ENCODE data around the gene NKAIN2. TPM values are rescaled to one million over a fixed set of nuclear protein-coding genes. Genes with fewer than 3 reads are reported as not detected.

The NKAIN2 gene
- total RNA-seq, 1 experiment from 2014 or later = not detected

GRCh38 chr6:124027392-124027791, 223.7 kb downstream of the NKAIN2 start:
- no peaks in the 10 kb centered on the region for H3K79me2 ChIP-seq (ENCODE audit: insufficient read depth, low read length)
- no peaks in the 10 kb centered on the region for H3K9me2 ChIP-seq (ENCODE audit: insufficient read depth)
- DNase-seq (ENCODE audit: low read depth, low spot score) (no peak), ATAC-seq (no peak)
- H3K4me2 ChIP-seq (ENCODE audit: low read length) = no peak overlapping the region
- no peaks in the 10 kb centered on the region for H3K9me3 ChIP-seq (ENCODE audit: control insufficient read depth in 1 of 2, insufficient read depth in 1 of 2, low read depth in 1 of 2, low read length in 2 of 2)
- H3K27ac ChIP-seq (ENCODE audit: low read depth, low read length) = no peak overlapping the region
- ChIA-PET RAD21 (ENCODE audit: low non-redundant PET in 1 of 2, low total read pairs in 2 of 2, uncharacterized antibody in 2 of 2, unreplicated experiment in 2 of 2) (no interaction called here), POLR2A (no interaction called here), CTCF (no interaction called here)
- no peak overlapping the region for H3K4me3 ChIP-seq (replicated peaks in 1 of 2; ENCODE audit: low read depth in 1 of 2, low read length in 2 of 2)
- peaks cover 3% of the 10 kb centered on the region; the same call in 1 of the 2 replicates for H3K27me3 ChIP-seq (ENCODE audit: insufficient read depth, low read length)
- H3K4me1 ChIP-seq (ENCODE audit: control insufficient read depth in 1 of 2, insufficient read depth in 2 of 2, low read length in 2 of 2) = no peaks in the 10 kb centered on the region
- no peak overlapping the region for H2AFZ ChIP-seq (ENCODE audit: low read depth, low read length, poor library complexity, severe bottlenecking)
- H3K36me3 ChIP-seq (ENCODE audit: control insufficient read depth in 1 of 2, insufficient read depth in 2 of 2, low read length in 2 of 2) = no peaks in the 10 kb centered on the region
- intact Hi-C loops (cut with micrococcal nuclease) = no loop called here
- H4K20me1 ChIP-seq (ENCODE audit: insufficient read depth) = no peaks in the 10 kb centered on the region
- no peak overlapping the region for H3K9ac ChIP-seq (ENCODE audit: low read length)
- TF ChIP-seq ZBTB33 (IDR thresholded peaks at IDR 0.05; ENCODE audit: extremely low read depth, insufficient replicate concordance, low read length) (no peak), MAX (IDR thresholded peaks at IDR 0.05) (no peak), TCF7L2 (IDR thresholded peaks at IDR 0.05; ENCODE audit: borderline replicate concordance, extremely low read depth, insufficient read depth, insufficient read length) (no peak), EZH2phosphoT487 (IDR thresholded peaks at IDR 0.05; ENCODE audit: borderline replicate concordance) (no peak), SP1 (IDR thresholded peaks at IDR 0.05; ENCODE audit: low read depth) (no peak), ZNF274 (IDR thresholded peaks at IDR 0.05; ENCODE audit: low read depth, low read length) (no peak), CBX3 (IDR thresholded peaks at IDR 0.05; ENCODE audit: low read depth) (no peak), SIN3A (IDR thresholded peaks at IDR 0.05; ENCODE audit: low read depth) (no peak), POLR2AphosphoS5 (IDR thresholded peaks at IDR 0.05; ENCODE audit: low read depth, low read length) (no peak), YY1 (IDR thresholded peaks at IDR 0.05; ENCODE audit: extremely low read depth, insufficient replicate concordance, low read depth, low read length) (no peak), RAD21 (IDR thresholded peaks at IDR 0.05; ENCODE audit: low read depth) (no peak)
- TF ChIP-seq, protein P1, sequence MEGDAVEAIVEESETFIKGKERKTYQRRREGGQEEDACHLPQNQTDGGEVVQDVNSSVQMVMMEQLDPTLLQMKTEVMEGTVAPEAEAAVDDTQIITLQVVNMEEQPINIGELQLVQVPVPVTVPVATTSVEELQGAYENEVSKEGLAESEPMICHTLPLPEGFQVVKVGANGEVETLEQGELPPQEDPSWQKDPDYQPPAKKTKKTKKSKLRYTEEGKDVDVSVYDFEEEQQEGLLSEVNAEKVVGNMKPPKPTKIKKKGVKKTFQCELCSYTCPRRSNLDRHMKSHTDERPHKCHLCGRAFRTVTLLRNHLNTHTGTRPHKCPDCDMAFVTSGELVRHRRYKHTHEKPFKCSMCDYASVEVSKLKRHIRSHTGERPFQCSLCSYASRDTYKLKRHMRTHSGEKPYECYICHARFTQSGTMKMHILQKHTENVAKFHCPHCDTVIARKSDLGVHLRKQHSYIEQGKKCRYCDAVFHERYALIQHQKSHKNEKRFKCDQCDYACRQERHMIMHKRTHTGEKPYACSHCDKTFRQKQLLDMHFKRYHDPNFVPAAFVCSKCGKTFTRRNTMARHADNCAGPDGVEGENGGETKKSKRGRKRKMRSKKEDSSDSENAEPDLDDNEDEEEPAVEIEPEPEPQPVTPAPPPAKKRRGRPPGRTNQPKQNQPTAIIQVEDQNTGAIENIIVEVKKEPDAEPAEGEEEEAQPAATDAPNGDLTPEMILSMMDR (IDR thresholded peaks at IDR 0.05 in 2 of 3, conservative IDR thresholded peaks at IDR 0.05 in 1 of 3; ENCODE audit: borderline replicate concordance in 1 of 3, insufficient read depth in 1 of 3, low read depth in 2 of 3, low read length in 2 of 3) = no peak
- BruUV-seq (replicated peaks) = no TSS peak
